Peyer's patch (tissue), 4 donors: ENCODE results near the gene CD302.

Experiments
- POLR2A ChIP-seq, 2 donors: fragments of 450-650 bp; IDR thresholded peaks; one replicate each; pipeline ENCODE4 v1.5.1; 2017; ENCODE audit warnings: antibody characterized with exemption in 2 of 2, mild to moderate bottlenecking in 2 of 2, moderate library complexity in 2 of 2
- TF ChIP-seq, protein P1 (sequence below), 6 experiments: fragments of 450-650 bp in 4 of 6; fragments of 200-600 bp in 2 of 6; sonication (generic) in 1 of 6; IDR thresholded peaks; one replicate each; pipeline ENCODE4 v1.5.1; 2017 to 2019; ENCODE audit warnings: antibody characterized with exemption in 6 of 6, mild to moderate bottlenecking in 3 of 6, moderate library complexity in 1 of 6

DNA sequence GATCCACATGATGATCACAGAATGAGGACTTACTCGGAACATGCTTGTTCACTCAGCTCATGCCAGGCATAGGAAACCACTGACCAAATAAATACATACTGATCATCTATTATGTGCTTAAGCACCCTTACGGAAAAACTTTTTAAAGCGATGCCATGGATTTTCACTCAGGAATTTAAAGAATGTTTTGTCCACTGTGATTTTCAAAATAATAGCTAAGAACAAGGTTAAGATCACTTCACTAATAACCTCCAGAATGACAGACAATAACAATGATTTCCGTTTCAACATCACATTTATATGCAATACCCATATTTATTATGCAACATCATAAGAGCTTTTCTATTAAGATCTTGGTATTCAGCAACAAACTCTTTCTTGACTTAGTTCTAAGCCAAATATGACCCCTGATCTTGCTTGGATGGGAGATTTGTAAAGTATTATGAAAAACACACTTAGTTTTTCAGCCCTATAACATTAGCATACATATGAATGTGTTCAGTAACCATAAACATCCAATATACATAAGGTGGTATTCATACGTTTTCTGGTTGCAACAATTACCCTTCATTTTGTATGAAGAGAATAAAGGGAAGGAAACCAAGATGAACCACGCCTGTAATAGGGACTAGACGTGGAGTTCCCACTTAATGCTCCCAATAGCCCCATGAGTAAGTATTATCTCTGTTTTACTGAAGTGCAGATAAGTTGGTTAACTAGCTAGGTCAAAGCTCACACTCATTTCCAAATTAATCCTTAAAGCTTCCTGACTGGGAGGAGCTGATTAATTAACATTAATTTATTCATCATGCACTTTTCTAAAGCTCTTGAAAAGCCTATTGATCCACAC is 1.9 kb downstream of the CD302 start:
- TF ChIP-seq, protein P1, sequence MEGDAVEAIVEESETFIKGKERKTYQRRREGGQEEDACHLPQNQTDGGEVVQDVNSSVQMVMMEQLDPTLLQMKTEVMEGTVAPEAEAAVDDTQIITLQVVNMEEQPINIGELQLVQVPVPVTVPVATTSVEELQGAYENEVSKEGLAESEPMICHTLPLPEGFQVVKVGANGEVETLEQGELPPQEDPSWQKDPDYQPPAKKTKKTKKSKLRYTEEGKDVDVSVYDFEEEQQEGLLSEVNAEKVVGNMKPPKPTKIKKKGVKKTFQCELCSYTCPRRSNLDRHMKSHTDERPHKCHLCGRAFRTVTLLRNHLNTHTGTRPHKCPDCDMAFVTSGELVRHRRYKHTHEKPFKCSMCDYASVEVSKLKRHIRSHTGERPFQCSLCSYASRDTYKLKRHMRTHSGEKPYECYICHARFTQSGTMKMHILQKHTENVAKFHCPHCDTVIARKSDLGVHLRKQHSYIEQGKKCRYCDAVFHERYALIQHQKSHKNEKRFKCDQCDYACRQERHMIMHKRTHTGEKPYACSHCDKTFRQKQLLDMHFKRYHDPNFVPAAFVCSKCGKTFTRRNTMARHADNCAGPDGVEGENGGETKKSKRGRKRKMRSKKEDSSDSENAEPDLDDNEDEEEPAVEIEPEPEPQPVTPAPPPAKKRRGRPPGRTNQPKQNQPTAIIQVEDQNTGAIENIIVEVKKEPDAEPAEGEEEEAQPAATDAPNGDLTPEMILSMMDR (IDR thresholded peaks at IDR 0.05) = no peak
- no peak for TF ChIP-seq POLR2A (IDR thresholded peaks at IDR 0.05)
